HEK293T (cell line): Measurements from ENCODE around the gene C5orf22.
"Not testable (repeated sequence)": the region's sequence is repeated elsewhere in the genome, so short reads cannot be mapped to it uniquely, and the experiment has no call there.

Experiments
- ELF4 ChIP-seq: fragments of 450-650 bp; IDR thresholded peaks from 2 replicates; pipeline ENCODE4 v1.6.1; 2017; ENCODE audit warnings: antibody characterized with exemption
- FOXA1 ChIP-seq: fragments of 450-650 bp; IDR thresholded peaks from 2 replicates; pipeline ENCODE4 v1.6.1; 2016; ENCODE audit warnings: mild to moderate bottlenecking
- HDGF ChIP-seq: fragments of 450-650 bp; IDR thresholded peaks from 2 replicates; pipeline ENCODE4 v1.6.1; 2017; ENCODE audit warnings: antibody characterized with exemption, borderline replicate concordance
- SUZ12 ChIP-seq: fragments of 450-650 bp; IDR thresholded peaks from 2 replicates; pipeline ENCODE4 v1.6.1; 2016; ENCODE audit warnings: mild to moderate bottlenecking
- ZNF384 ChIP-seq: fragments of 450-650 bp; IDR thresholded peaks from 2 replicates; pipeline ENCODE4 v1.6.1; 2016

- not testable (repeated sequence) for TF ChIP-seq ZNF384, ELF4, FOXA1, HDGF, SUZ12
These were observed 34.3 kb downstream of the C5orf22 start for GRCh38 chr5:31566362-31566761.
